ENCODE data around the gene SIRPD. TPM values are rescaled to one million over a fixed set of nuclear protein-coding genes. Genes with fewer than 3 reads are reported as not detected.

SIRPD gene
- total RNA-seq, 1 experiment from 2014 or later = not detected

DNA sequence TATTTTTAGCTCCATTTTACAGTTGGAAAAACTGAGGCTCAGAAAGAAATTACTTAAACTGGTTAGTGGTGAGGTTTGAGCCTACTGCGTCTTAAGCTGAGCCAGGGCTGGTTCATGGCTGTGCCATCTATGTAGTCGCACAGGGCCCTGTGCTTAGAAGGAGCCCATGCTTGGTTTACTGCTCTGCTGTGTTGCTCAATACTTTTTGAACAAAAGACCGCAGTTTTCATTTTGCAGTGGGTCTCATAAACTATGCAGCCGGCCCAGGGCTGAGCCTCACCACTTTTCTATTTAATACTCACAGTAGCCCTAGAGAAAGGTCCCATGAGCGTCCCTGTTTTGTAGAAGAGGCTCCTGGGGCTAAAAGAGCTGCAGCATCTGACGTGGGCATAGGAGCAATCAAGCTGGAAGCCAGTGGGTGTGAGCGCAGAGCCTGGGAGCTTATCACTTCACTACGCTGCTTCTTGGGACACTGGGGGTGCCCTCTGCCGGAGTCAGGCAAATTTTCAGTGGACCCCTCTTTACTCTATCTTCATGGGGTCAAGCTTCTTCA is 66.8 kb downstream of the SIRPD start:
- Histone ChIP-seq H3K4me1 (ENCODE audit: low read length) (peaks cover 34% of the 10 kb centered on the region), H3K36me3 (ENCODE audit: insufficient read depth, low read length) (no peaks in the 10 kb centered on the region), H3K9me2 (replicated peaks; ENCODE audit: insufficient read depth, low read length) (no peaks in the 10 kb centered on the region), H3K27ac (ENCODE audit: low read length) (no peak overlapping the region), H2AFZ (ENCODE audit: low read length) (no peak overlapping the region), H3K79me2 (ENCODE audit: low read length) (no peaks in the 10 kb centered on the region), H3K4me2 (ENCODE audit: low read depth, low read length, poor library complexity, severe bottlenecking) (no peak overlapping the region), H3K27me3 (ENCODE audit: low read length) (no peaks in the 10 kb centered on the region), H3K9ac (ENCODE audit: low read length) (no peak overlapping the region), H3K4me3 (ENCODE audit: low read length) (no peak overlapping the region), H3K9me3 (ENCODE audit: low read length) (no peaks in the 10 kb centered on the region), H4K20me1 (ENCODE audit: insufficient read depth, low read depth, low read length) (no peaks in the 10 kb centered on the region)
- DNase-seq = no peak

DNA sequence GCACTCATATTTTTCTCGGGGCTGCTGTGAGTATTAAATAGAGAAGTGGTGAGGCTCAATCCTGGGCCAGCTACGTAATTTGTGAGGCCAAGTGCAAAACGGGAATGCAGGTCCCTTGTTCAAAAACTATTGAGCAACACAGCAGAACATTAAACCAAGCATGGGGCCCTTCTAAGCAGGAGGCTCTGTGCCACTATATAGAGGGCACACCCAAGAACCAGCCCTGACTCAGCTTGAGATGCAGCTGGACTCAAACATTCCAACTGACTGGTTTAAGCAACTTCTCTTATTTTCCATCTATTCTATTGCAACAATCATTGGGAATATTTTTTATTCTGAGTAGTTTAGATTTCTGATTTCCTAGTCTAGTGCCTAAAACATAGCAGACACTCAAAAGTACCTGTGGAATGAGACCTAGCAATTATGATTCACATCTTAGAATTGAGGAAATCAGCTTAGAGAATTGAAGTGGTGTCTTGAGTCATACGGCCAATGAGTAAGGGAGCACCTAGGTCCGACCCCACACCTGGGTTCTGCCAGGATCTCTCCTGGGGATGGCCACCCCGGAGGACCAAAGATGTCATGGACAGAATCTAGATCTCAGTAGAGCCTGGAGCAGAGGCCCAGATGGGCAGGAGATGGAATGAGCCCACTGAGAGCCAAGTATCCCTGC is 67.6 kb downstream of the SIRPD start:
- Histone ChIP-seq H3K27me3 (ENCODE audit: low read length) (no peaks in the 10 kb centered on the region), H3K9me2 (replicated peaks; ENCODE audit: insufficient read depth, low read length) (no peaks in the 10 kb centered on the region), H3K27ac (ENCODE audit: low read length) (no peak overlapping the region), H3K4me1 (ENCODE audit: low read length) (peaks cover 29% of the 10 kb centered on the region), H4K20me1 (ENCODE audit: insufficient read depth, low read depth, low read length) (no peaks in the 10 kb centered on the region), H3K4me2 (ENCODE audit: low read depth, low read length, poor library complexity, severe bottlenecking) (no peak overlapping the region), H3K79me2 (ENCODE audit: low read length) (no peaks in the 10 kb centered on the region), H3K36me3 (ENCODE audit: insufficient read depth, low read length) (no peaks in the 10 kb centered on the region), H2AFZ (ENCODE audit: low read length) (no peak overlapping the region), H3K9me3 (ENCODE audit: low read length) (no peaks in the 10 kb centered on the region), H3K9ac (ENCODE audit: low read length) (no peak overlapping the region), H3K4me3 (ENCODE audit: low read length) (no peak overlapping the region)
- DNase-seq = no peak

DNA sequence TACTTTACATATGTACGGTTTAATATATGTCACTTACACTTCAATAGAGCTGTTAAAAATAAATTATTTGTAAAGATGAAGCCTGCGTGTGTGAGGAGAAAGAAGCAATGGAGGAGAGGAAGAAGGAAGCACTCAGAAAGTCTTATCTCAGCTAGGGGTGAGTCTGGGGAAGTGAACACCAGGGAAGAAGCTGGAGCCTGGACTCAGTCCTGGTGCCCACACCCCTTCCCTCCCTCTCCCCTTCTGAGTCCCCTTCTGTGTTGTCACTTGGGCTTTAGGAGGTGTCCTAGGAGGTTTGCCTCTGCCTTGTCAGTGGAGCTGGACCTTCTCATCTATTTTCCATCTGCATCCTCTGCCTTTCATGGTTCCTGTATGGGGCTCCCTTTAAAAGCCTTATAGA is 68.2 kb downstream of the SIRPD start:
- Histone ChIP-seq H3K27me3 (ENCODE audit: low read length) (no peaks in the 10 kb centered on the region), H3K9me2 (replicated peaks; ENCODE audit: insufficient read depth, low read length) (no peaks in the 10 kb centered on the region), H3K9me3 (ENCODE audit: low read length) (no peaks in the 10 kb centered on the region), H3K4me2 (ENCODE audit: low read depth, low read length, poor library complexity, severe bottlenecking) (no peak overlapping the region), H3K36me3 (ENCODE audit: insufficient read depth, low read length) (no peaks in the 10 kb centered on the region), H3K4me3 (ENCODE audit: low read length) (no peak overlapping the region), H3K4me1 (ENCODE audit: low read length) (peaks cover 29% of the 10 kb centered on the region), H2AFZ (ENCODE audit: low read length) (no peak overlapping the region), H3K27ac (ENCODE audit: low read length) (no peak overlapping the region), H4K20me1 (ENCODE audit: insufficient read depth, low read depth, low read length) (no peaks in the 10 kb centered on the region), H3K79me2 (ENCODE audit: low read length) (no peaks in the 10 kb centered on the region), H3K9ac (ENCODE audit: low read length) (no peak overlapping the region)
- no peak for DNase-seq

DNA sequence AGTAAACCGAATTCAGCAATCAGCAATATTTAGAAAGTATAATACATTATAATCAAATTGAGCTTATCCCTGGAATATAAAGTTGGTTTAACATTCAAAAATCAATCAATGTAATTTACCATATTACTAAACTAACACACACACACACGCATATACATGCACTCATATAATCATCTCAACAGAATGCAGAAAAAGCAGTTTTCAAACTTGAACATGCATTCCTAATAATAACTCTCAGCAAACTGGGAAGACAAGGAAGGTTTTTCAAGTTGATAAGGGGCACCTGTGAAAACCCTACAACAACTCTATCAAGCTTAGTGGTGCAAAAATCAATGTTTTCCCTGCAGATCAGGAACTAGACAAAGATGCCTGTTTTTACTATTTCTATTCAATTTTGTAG is 70.9 kb downstream of the SIRPD start:
- Histone ChIP-seq H4K20me1 (ENCODE audit: insufficient read depth, low read depth, low read length) (no peaks in the 10 kb centered on the region), H3K27ac (ENCODE audit: low read length) (no peak overlapping the region), H3K36me3 (ENCODE audit: insufficient read depth, low read length) (no peaks in the 10 kb centered on the region), H3K27me3 (ENCODE audit: low read length) (no peaks in the 10 kb centered on the region), H3K9ac (ENCODE audit: low read length) (no peak overlapping the region), H3K9me2 (replicated peaks; ENCODE audit: insufficient read depth, low read length) (no peaks in the 10 kb centered on the region), H3K4me2 (ENCODE audit: low read depth, low read length, poor library complexity, severe bottlenecking) (no peak overlapping the region), H2AFZ (ENCODE audit: low read length) (no peak overlapping the region), H3K9me3 (ENCODE audit: low read length) (no peaks in the 10 kb centered on the region), H3K4me3 (ENCODE audit: low read length) (no peak overlapping the region), H3K79me2 (ENCODE audit: low read length) (no peaks in the 10 kb centered on the region), H3K4me1 (ENCODE audit: low read length) (peaks cover 22% of the 10 kb centered on the region)
- DNase-seq = no peak

DNA sequence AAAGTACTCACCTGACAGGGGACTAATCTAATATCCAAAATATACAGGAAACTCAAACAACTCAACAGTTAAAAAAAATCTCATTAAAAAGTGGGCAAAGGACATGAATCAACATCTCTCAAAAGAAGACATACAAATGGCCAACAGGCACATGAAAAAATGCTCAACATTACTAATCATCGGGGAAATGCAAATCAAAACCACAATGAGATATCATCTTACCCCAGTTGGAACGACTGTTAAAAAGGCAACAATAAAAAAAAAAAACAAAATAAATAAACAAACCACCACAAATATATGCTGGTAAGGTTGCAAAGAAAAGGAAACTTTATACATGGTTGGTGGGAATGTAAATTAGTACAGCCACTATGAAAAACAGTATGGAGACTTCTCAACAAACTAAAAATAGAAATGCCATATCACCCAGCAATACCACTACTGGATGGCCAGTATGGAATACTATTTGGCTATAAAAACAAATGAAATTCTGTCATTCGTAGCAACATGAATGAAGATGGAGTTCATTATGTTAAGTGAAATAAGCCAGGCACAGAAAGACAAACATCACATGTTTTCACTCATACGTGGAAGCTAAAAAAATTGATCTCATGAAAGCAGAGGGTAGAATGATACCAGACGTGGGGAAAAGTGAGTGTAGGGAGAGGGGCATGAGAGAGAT is 72.9 kb downstream of the SIRPD start:
- H3K79me2 ChIP-seq (ENCODE audit: low read length) = no peaks in the 10 kb centered on the region
- H3K4me1 ChIP-seq (ENCODE audit: low read length) = peaks cover 20% of the 10 kb centered on the region
- no peaks in the 10 kb centered on the region for H3K9me3 ChIP-seq (ENCODE audit: low read length)
- H3K4me2 ChIP-seq (ENCODE audit: low read depth, low read length, poor library complexity, severe bottlenecking) = no peak overlapping the region
- no peaks in the 10 kb centered on the region for H3K9me2 ChIP-seq (replicated peaks; ENCODE audit: insufficient read depth, low read length)
- no peak for DNase-seq
- no peak overlapping the region for H3K4me3 ChIP-seq (ENCODE audit: low read length)
- H3K36me3 ChIP-seq (ENCODE audit: insufficient read depth, low read length) = no peaks in the 10 kb centered on the region
- no peaks in the 10 kb centered on the region for H3K27me3 ChIP-seq (ENCODE audit: low read length)
- no peak overlapping the region for H3K9ac ChIP-seq (ENCODE audit: low read length)
- no peaks in the 10 kb centered on the region for H4K20me1 ChIP-seq (ENCODE audit: insufficient read depth, low read depth, low read length)
- H2AFZ ChIP-seq (ENCODE audit: low read length) = no peak overlapping the region
- no peak overlapping the region for H3K27ac ChIP-seq (ENCODE audit: low read length)

Small RNAs within 50 kb of the gene (small RNA-seq; reads per million reads assigned to genes)
- gene RNU6-917P = not detected

Other genes with a start within 250 kb of the SIRPD start
- 1.8 TPM in 1 of 2 replicates, not detected in the other for gene SDCBP2, start 228.6 kb downstream of the SIRPD start, total RNA-seq (2014; rRNA removed; shearing (Covaris generic); ENCODE audit: low replicate concordance)
- 105 and 187 TPM in 2 replicates for gene FKBP1A, start 164.7 kb downstream of the SIRPD start, total RNA-seq (2014; rRNA removed; shearing (Covaris generic); ENCODE audit: low replicate concordance)
- gene NSFL1C, start 90.9 kb downstream of the SIRPD start, total RNA-seq (2014; rRNA removed; shearing (Covaris generic); ENCODE audit: low replicate concordance) = 19.4 and 20.9 TPM in 2 replicates
- gene SIRPB2, start 66.3 kb downstream of the SIRPD start, total RNA-seq (2014; rRNA removed; shearing (Covaris generic); ENCODE audit: low replicate concordance) = not detected in 2 replicates
- 0.18 and 0.45 TPM in 2 replicates for gene SIRPB1, start 62.3 kb upstream of the SIRPD start, total RNA-seq (2014; rRNA removed; shearing (Covaris generic); ENCODE audit: low replicate concordance)
- not detected in 2 replicates for gene SIRPG, start 100.1 kb upstream of the SIRPD start, total RNA-seq (2014; rRNA removed; shearing (Covaris generic); ENCODE audit: low replicate concordance)

All from Karpas-422 (cell line).